Hypothalamus (tissue), 51 donors: ENCODE data around the gene HDAC4.

Source experiments
- DNase-seq, 51 donors: peaks; one replicate each; lab custom pipeline; 2025; lab: John Stamatoyannopoulos, UW

Gene HDAC4

DNA sequence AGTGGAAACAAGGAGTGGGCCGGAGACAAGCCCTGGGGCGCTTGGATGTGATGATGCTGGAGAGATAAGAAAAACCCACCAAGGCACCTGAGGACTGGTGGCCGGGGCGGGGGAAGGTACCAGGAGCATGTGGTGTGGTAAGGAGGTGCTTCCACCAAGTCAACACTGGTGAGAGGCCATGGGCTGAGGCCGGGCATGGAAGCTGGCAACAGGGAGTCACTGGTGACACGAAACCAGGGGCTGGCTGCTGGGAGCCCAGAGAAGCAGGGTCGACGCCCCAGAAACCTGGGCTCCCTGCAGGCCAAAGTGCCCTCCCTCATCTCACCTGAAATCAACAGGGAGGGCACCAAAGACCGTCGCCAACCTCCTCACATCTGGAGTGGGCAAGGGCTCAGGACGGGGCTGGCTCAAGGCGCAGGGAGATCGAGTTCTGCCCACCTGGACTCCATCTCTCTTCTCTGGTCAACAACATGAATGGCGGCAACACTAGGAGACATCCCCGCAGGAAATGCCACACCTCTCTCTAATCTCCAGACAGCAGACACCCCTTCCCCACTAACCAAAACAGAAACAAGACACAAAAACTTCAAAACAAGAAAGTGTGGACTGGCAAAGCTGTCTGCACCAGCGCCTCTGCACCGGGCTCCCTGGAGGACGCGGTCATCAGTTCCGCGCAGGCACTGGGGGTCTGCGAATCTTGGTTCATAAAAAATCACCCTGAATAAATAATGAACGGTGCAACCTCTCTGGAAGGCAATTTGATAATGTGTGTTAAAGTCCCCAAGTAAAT lies 185.5 kb downstream of the HDAC4 start:
- no peak for DNase-seq

DNA sequence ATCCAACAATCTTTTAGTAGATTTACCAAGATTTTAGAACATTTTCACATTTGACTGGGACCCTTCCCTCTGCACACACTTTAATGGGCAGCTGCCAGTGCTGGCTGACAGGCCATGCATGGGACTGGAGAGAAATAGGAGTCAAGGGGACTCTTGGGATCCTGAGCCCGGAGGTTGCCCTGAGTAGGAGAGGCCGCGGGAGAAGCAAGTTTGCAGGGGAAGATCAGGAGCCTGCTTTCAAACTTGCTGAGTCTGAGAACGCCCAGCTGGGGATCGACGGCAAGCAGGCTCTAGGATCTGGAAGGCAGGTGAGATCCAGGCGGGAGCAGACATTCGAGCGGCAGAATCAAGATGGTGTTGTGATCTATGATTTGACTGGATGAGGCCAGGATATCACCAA lies 186.1 kb downstream of the HDAC4 start:
- DNase-seq: no peak

- no peak for DNase-seq
These were observed 187.1 kb downstream of the HDAC4 start for GRCh38 chr2:239213643-239214101.

DNA sequence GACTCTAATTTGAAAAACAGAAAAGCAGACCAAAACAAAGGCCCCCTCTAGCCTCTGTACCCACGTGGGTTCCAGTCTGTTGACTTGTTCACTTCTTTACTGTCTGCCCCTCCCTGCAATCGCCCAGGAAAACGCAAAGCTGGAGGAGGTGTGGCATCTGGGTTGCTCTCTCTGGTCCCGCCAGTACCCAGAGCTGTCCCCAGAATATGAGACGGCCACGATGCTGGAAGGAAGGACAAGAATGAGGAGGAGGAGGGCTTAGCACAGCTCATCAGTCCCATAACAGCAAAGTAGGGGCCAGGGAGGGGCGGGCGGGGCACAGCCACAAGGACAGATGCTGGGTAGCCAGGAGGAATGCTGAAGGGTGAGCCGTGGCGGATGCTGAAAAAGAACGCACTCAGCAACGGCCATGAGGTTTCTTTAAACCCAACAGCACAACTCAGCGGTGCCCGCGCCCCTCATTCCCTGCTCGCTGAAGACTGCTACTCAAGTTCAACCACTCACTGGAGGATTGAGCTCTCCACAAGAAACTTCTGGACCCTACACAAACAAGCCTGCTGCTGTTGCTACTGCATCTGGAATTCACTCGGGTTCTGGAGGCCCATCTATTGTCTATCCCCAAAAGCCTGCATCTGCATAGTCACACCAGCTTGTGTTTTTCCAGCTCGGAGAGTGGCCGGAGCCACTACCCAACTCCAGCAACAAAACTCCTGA lies 187.7 kb downstream of the HDAC4 start:
- peak in 2 of 51 donors; percentile 35 to 59 for DNase-seq

DNA sequence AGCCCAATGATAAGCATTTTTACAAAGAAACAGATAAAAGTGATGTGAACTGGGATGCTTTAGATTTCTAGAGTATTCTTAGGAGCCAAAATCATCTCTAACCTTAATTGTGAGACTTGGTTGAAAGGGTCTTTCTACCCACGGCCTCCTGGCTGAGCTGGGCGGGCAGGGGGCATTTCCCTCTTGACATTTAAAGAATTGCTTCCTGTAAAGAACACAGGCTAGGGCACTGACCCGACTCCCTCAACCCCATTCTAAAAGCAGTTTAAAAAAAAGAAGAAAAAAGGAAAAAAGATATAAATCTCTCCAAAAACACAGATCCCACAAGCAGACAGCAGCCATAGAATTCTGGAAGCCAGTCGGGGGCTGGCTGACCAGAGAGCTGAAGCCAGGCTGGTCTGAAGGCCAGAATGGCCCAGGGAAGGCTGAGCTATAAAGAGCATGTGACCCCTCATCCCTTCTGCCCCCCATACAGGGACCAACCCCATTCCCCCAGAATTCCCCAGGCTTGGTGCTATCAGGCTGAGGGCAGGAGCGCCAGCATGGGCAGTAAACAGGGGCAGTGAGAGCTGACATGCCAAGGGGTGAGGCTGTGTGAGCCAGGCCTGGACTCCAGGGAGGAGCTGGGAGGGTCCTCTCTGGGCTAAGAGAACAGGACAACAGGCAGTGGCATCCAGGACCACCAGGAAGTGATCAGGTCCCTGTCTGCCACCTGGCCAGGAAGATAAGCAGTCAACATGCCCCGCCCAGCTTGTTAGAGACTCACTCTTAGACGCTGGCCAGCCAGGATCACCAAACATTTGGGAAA lies 188.5 kb downstream of the HDAC4 start:
- DNase-seq: peak in 1 of 51 donors; percentile 59

GRCh38 chr2:239211396-239212094 lies 189.3 kb downstream of the HDAC4 start:
- peak in 1 of 51 donors; percentile 52 for DNase-seq

DNA sequence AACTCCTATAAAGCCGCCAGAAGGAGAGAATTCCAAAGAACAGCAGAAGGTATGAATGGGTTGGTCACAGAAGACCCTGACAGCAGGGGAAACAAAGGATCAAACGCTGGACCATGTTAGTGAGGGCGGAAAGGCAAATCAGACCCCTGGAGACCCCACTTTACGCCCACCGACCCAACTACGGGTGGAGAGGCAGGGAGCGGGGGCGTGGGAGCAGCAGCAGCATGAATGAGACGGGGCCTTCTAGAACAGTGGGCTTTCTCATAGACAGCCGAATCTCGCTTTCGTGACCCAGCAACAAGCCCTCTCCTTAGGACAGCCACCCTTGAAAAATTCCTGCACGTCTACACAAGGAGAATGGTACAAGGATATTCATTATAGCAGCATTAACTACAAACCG lies 191.0 kb downstream of the HDAC4 start:
- DNase-seq: no peak

DNA sequence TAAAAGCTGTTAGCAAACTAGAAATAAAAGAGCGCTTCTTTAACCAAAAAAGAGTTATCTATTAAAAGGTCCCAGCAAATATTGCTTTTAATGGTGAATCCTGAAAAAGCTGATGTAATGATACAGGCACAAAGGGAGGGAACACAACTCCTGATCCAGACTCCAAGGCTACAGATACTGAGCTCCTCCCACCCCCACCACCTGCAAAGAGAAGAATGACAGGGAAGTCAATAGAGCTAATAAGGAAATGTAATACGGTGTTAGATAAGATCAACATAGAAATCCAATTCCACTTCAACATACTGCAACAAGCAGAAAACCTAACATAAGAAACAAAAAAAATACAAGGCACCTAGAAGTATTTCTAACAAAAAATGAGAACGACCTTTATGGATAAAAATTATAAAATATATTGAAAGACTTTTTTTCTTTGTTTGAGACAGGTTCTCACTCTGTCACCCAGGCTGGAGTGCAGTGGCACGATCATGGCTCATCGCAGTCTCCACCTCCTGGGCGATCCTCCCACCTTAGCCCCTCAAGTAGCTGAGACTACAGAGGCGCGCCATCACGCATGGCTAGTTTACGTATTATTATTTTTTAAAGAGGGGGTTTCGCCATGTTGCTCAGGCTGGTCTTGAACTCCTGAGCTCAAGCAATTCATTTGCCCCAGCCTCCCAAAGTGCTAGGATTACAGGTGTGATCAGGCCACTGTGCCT lies 192.2 kb downstream of the HDAC4 start:
- no peak for DNase-seq

DNA sequence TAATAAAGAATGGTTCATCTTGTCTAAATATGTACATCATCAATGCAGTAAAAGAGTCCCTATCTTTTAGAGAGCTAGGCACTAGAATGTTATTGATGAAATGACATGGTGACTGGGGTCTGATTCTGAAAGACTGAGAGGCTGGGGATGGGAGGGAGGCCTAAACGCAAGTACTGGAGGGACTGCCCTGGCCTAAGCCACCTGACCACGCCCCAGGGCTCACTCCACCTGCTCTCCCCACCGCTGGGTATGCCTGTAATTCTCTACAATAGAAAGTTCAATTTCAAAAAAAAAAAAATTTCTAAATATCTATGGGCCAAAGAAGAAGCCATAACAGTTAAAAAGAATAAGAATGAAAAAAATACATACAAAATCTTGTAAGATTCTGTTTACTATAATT lies 194.0 kb downstream of the HDAC4 start:
- DNase-seq: no peak

DNA sequence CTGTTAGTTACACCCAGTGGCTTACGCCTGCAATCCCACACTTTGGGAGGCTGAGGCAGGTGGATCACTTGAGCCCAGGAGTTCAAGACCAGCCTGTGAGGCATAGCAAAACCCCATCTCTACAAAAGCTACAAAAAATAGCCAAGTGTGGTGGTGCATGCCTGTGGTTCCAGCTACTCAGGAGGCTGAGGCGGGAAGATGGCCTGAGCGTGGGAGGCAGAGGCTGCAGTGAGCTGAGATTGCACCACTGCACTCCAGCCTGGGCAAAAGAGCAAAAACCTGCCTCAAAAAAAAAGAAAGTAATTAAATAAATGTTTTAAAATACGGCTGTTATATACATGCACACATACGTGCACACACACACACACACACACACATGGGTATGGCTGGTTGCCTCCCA lies 194.8 kb downstream of the HDAC4 start:
- DNase-seq: no peak

- DNase-seq: no peak
These were observed 195.8 kb downstream of the HDAC4 start for GRCh38 chr2:239204876-239205468.

DNA sequence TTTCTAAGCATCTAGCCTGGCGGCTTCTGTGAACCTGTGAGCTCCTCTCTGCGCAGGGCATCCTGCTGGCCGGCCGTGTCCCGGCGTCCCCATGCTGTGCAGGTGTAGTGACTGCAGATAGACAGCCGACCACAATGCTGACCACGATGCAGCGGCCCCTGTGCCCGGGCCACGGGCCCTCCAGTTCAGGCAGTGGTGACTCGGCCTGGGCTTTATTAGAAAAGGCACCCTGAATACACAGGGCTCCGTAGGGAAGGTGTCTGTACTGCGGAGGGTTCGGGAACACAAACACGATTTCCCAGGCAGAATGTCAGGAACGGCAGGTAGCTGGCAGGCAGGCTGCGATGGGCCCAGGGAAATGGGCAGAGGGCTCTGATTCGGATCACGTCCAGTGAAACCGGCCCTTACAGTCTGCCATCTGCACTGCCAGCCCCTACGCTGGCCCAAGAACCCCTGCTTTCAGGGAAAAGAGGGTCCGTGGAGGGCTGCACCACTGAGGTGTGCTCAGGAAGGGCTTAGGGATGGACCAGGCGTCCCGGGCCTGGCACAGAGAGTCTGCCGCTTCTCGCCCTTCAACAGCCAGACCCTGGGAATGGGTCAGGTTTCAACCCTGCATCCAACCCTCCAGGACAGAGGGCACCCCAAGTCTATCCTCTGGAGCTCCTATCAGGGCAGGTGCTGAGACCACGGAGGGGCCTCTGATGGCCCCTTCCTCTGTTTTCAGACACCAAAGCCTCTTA lies 196.5 kb downstream of the HDAC4 start:
- DNase-seq: no peak

GRCh38 chr2:239203443-239204135 lies 197.2 kb downstream of the HDAC4 start:
- DNase-seq: no peak

DNA sequence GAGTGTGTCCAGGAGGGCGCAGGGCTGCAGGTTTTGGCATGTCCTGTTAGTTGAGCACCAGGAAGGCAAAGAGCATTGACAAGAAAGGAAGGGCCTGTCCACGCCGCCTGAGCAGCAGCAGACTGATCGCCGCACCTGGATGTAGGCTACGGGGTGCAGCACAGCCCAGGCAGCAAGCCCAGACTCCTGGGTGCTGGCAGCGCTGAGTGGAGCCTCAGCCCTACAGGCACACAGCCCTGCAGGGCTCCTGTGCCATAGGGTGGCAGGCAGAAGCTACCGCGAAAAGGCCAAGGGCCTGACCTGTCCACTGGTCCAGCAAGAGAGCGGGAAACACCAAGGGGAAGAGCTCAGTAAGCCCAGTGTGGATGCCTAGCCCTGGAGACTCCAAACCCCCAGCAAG lies 198.0 kb downstream of the HDAC4 start:
- DNase-seq: no peak

DNA sequence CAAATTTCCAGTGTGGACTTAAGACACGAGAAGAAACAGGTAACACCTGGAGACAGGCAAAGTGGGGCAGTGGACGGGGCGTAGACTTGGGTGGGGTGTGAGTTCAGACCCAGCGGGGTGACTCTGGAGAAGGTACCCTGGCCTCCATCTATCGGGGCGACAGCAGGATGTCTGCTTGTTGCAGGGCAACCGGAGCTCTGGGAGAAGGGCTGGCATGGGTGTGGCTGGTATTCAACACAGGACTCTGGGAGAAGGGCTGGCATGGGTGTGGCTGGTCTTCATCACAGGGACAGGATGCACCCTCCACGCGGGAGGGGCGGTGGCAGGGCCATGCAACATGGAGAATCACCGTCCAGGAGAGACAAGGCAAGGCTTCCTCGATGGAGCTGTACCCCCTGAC lies 198.5 kb downstream of the HDAC4 start:
- no peak for DNase-seq

- DNase-seq: no peak
These were observed 198.9 kb downstream of the HDAC4 start for GRCh38 chr2:239201884-239202283.

DNA sequence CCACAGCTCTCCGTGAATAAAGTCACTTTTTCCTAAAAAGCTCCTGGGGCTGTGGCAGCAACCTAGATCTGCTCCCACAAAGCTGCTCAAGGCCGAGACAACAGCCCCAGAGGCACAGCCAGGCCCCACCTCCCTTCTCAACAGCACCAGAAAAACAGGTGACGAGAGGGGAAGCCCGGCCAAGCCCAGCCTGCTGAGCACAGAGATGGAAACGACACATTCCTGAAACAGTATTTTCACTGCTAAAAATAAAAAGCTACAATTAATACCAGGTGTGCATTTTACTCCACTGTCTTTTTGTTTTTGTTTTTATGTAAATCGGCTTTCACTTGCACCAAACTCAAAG lies 199.3 kb downstream of the HDAC4 start:
- peak in 10 of 51 donors; percentile 14 to 57 (median 30) for DNase-seq
